HCT116 (cell line): Measurements from ENCODE around the gene ARHGAP33.

ENCODE experiments used
- CEBPB ChIP-seq: IDR thresholded peaks from 2 replicates; pipeline ENCODE4 v1.6.1; 2012; ENCODE audit warnings: low read depth
- EZH2 ChIP-seq: fragments of 200-600 bp; sonication (generic); IDR thresholded peaks from 2 replicates; pipeline ENCODE4 v1.6.1; 2017; ENCODE audit warnings: antibody characterized with exemption, mixed run types
- JUND ChIP-seq: IDR thresholded peaks from 2 replicates; pipeline ENCODE4 v1.6.1; 2012
- POLR2A ChIP-seq: IDR thresholded peaks from 2 replicates; pipeline ENCODE4 v1.7.0; 2011; ENCODE audit warnings: borderline replicate concordance; ENCODE audit not compliant: insufficient read depth, insufficient read length; ENCODE audit errors: extremely low read depth
- POLR2AphosphoS5 ChIP-seq: IDR thresholded peaks from 2 replicates; pipeline ENCODE4 v1.6.1; 2011; ENCODE audit warnings: mild to moderate bottlenecking, low read depth, low read length, moderate library complexity
- RAD21 ChIP-seq: IDR thresholded peaks from 2 replicates; pipeline ENCODE4 v1.6.1; 2012; ENCODE audit warnings: low read depth, mild to moderate bottlenecking
- SP1 ChIP-seq: IDR thresholded peaks from 2 replicates; pipeline ENCODE4 v1.6.1; 2012; ENCODE audit warnings: low read depth
- YY1 ChIP-seq: IDR thresholded peaks from 2 replicates; pipeline ENCODE4 v1.6.1; 2011; ENCODE audit warnings: low read length, low read depth, moderate library complexity, mild to moderate bottlenecking; ENCODE audit not compliant: insufficient replicate concordance; ENCODE audit errors: extremely low read depth
- TF ChIP-seq, protein P1 (sequence below), 3 experiments: fragments of 200-600 bp in 1 of 3; sonication (generic) in 1 of 3; IDR thresholded peaks in 2 of 3; conservative IDR thresholded peaks in 1 of 3; 2 replicates each; pipeline ENCODE4 v1.5.1; 2012 to 2017; ENCODE audit warnings: low read depth in 2 of 3, low read length in 2 of 3, antibody characterized with exemption in 1 of 3, borderline replicate concordance in 1 of 3, control low read depth in 1 of 3, mild to moderate bottlenecking in 1 of 3, mixed read lengths in 1 of 3, mixed run types in 1 of 3, moderate library complexity in 1 of 3; ENCODE audit not compliant: insufficient read depth in 1 of 3
- TF ChIP-seq, protein P2 (sequence below): IDR thresholded peaks from 2 replicates; pipeline ENCODE4 v1.6.1; 2012

DNA sequence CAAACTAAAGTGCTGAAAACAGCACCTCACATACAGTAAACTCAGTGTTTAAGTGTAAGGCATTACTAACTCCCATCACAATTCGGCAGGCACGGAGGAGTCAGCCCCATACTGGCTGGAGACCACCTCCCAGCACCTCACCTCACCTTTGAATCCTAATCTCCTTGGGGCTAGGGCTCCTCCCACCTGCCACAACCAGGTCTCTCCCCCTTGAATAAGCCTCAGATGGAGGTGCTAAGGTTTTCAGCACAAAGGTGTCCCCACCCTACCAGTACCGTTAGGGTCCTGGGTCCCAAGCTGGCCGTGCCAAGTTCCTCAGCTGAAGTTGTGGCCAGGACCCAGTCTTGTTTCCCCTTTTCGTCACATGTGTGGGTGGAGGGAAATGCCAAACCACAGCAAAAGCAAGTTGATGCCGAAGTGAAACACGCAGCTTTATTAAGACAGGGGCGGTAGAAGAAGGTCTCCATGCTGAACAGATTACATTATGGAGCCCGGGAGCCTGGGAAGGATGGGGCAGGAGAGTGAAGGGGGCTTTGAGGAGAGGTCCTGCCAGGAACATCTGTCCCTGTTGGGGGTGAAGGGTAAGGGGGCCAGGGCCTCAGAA is 33.1 kb upstream of the ARHGAP33 start, which contains the start of gene IGFLR1:
- TF ChIP-seq POLR2A (no peak), YY1 (no peak), SP1 (no peak), RAD21 (no peak), JUND (no peak), POLR2AphosphoS5 (no peak), EZH2 (no peak), CEBPB (no peak)
- TF ChIP-seq, protein P1, sequence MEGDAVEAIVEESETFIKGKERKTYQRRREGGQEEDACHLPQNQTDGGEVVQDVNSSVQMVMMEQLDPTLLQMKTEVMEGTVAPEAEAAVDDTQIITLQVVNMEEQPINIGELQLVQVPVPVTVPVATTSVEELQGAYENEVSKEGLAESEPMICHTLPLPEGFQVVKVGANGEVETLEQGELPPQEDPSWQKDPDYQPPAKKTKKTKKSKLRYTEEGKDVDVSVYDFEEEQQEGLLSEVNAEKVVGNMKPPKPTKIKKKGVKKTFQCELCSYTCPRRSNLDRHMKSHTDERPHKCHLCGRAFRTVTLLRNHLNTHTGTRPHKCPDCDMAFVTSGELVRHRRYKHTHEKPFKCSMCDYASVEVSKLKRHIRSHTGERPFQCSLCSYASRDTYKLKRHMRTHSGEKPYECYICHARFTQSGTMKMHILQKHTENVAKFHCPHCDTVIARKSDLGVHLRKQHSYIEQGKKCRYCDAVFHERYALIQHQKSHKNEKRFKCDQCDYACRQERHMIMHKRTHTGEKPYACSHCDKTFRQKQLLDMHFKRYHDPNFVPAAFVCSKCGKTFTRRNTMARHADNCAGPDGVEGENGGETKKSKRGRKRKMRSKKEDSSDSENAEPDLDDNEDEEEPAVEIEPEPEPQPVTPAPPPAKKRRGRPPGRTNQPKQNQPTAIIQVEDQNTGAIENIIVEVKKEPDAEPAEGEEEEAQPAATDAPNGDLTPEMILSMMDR (IDR thresholded peaks at IDR 0.05 in 2 of 3, conservative IDR thresholded peaks at IDR 0.05 in 1 of 3; ENCODE audit: borderline replicate concordance in 1 of 3, insufficient read depth in 1 of 3, low read depth in 2 of 3, low read length in 2 of 3): no peak
- TF ChIP-seq, protein P2, sequence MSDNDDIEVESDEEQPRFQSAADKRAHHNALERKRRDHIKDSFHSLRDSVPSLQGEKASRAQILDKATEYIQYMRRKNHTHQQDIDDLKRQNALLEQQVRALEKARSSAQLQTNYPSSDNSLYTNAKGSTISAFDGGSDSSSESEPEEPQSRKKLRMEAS: no peak
